Measurements from ENCODE around the gene FBXO48.

FBXO48 gene

DNA sequence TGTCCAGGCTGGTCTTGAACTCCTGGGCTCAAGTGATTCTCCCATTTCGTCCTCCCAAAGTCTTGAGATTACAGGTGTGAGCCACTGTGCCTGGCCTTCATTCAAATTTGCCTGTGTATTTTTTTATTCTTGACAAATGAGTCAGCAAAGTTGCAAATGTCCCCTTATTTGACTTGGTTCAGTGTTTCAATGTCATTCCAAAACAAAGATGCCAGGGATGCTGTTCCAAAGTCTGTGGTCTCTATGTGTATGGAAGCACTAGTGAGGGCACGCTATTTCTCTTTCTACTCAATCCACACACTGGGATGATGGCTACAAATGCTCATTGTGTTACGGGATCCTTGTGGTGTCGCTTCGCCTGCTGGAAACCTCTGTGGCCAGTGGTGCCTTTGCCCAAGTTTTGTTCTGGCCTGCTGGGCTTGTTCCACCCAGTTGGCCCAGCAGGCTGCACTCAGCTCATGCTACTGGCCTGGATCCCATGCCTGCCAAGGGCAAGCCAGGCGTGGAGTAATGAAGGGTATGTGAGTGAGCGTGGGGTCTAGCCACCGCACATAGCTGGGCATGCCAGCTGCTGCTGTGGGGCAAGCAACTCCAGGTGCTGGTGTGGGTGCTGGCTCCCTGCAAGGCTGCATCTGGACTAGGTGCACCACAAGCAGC is 35.6 kb downstream of the FBXO48 start:
- no peak overlapping the region for H3K4me3 ChIP-seq (ENCODE audit: low read depth, low read length)
- TF ChIP-seq, protein P1, sequence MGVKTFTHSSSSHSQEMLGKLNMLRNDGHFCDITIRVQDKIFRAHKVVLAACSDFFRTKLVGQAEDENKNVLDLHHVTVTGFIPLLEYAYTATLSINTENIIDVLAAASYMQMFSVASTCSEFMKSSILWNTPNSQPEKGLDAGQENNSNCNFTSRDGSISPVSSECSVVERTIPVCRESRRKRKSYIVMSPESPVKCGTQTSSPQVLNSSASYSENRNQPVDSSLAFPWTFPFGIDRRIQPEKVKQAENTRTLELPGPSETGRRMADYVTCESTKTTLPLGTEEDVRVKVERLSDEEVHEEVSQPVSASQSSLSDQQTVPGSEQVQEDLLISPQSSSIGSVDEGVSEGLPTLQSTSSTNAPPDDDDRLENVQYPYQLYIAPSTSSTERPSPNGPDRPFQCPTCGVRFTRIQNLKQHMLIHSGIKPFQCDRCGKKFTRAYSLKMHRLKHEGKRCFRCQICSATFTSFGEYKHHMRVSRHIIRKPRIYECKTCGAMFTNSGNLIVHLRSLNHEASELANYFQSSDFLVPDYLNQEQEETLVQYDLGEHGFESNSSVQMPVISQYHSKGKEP (tag by site-specific recombination; IDR thresholded peaks at IDR 0.05), result no peak
- TF ChIP-seq, protein P2, sequence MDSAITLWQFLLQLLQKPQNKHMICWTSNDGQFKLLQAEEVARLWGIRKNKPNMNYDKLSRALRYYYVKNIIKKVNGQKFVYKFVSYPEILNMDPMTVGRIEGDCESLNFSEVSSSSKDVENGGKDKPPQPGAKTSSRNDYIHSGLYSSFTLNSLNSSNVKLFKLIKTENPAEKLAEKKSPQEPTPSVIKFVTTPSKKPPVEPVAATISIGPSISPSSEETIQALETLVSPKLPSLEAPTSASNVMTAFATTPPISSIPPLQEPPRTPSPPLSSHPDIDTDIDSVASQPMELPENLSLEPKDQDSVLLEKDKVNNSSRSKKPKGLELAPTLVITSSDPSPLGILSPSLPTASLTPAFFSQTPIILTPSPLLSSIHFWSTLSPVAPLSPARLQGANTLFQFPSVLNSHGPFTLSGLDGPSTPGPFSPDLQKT (IDR thresholded peaks at IDR 0.05; ENCODE audit: borderline replicate concordance, low read depth, low read length), result no peak
- TF ChIP-seq KLF8 (tag by site-specific recombination; IDR thresholded peaks at IDR 0.05), result no peak
- no peak for TF ChIP-seq ZNF184 (tag by site-specific recombination; IDR thresholded peaks at IDR 0.05)
- no peak for TF ChIP-seq ZNF133 (tag by site-specific recombination; IDR thresholded peaks at IDR 0.05)
- TF ChIP-seq, protein P3, sequence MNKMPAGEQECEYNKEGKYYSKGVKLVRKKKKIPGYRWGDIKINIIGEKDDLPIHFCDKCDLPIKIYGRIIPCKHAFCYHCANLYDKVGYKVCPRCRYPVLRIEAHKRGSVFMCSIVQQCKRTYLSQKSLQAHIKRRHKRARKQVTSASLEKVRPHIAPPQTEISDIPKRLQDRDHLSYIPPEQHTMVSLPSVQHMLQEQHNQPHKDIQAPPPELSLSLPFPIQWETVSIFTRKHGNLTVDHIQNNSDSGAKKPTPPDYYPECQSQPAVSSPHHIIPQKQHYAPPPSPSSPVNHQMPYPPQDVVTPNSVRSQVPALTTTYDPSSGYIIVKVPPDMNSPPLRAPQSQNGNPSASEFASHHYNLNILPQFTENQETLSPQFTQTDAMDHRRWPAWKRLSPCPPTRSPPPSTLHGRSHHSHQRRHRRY (tag by site-specific recombination; IDR thresholded peaks at IDR 0.05), result no peak
- TF ChIP-seq KLF9 (tag by site-specific recombination; IDR thresholded peaks at IDR 0.05; ENCODE audit: low read depth), result no peak
- no peak for TF ChIP-seq ZNF239 (tag by site-specific recombination; IDR thresholded peaks at IDR 0.05)
- TF ChIP-seq ZNF596 (tag by site-specific recombination; IDR thresholded peaks at IDR 0.05), result no peak
- no peak for TF ChIP-seq ZNF747 (tag by site-specific recombination; IDR thresholded peaks at IDR 0.05)
- no peak for TF ChIP-seq ZNF366 (tag by site-specific recombination; conservative IDR thresholded peaks at IDR 0.05)
- TF ChIP-seq SP7 (tag by site-specific recombination; IDR thresholded peaks at IDR 0.05), result no peak
- TF ChIP-seq, protein P4, sequence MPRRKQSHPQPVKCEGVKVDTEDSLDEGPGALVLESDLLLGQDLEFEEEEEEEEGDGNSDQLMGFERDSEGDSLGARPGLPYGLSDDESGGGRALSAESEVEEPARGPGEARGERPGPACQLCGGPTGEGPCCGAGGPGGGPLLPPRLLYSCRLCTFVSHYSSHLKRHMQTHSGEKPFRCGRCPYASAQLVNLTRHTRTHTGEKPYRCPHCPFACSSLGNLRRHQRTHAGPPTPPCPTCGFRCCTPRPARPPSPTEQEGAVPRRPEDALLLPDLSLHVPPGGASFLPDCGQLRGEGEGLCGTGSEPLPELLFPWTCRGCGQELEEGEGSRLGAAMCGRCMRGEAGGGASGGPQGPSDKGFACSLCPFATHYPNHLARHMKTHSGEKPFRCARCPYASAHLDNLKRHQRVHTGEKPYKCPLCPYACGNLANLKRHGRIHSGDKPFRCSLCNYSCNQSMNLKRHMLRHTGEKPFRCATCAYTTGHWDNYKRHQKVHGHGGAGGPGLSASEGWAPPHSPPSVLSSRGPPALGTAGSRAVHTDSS (tag by site-specific recombination; IDR thresholded peaks at IDR 0.05), result no peak
- no peak for TF ChIP-seq ZNF19 (tag by site-specific recombination; IDR thresholded peaks at IDR 0.05; ENCODE audit: low read depth)
- TF ChIP-seq SCRT2 (tag by site-specific recombination; IDR thresholded peaks at IDR 0.05), result no peak
- TF ChIP-seq, protein P5, sequence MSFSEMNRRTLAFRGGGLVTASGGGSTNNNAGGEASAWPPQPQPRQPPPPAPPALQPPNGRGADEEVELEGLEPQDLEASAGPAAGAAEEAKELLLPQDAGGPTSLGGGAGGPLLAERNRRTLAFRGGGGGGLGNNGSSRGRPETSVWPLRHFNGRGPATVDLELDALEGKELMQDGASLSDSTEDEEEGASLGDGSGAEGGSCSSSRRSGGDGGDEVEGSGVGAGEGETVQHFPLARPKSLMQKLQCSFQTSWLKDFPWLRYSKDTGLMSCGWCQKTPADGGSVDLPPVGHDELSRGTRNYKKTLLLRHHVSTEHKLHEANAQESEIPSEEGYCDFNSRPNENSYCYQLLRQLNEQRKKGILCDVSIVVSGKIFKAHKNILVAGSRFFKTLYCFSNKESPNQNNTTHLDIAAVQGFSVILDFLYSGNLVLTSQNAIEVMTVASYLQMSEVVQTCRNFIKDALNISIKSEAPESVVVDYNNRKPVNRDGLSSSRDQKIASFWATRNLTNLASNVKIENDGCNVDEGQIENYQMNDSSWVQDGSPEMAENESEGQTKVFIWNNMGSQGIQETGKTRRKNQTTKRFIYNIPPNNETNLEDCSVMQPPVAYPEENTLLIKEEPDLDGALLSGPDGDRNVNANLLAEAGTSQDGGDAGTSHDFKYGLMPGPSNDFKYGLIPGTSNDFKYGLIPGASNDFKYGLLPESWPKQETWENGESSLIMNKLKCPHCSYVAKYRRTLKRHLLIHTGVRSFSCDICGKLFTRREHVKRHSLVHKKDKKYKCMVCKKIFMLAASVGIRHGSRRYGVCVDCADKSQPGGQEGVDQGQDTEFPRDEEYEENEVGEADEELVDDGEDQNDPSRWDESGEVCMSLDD (tag by site-specific recombination; IDR thresholded peaks at IDR 0.05), result no peak
- no peak for TF ChIP-seq IKZF3 (tag by site-specific recombination; IDR thresholded peaks at IDR 0.05)
- no peak for TF ChIP-seq ZNF223 (tag by site-specific recombination; IDR thresholded peaks at IDR 0.05)
- TF ChIP-seq ZNF311 (tag by site-specific recombination; IDR thresholded peaks at IDR 0.05; ENCODE audit: borderline replicate concordance), result no peak
- H3K9me3 ChIP-seq (ENCODE audit: control insufficient read depth, insufficient read depth, low read depth, low read length), result no peaks in the 10 kb centered on the region
- H3K4me1 ChIP-seq (ENCODE audit: control insufficient read depth, insufficient read depth, low read length), result no peaks in the 10 kb centered on the region
- ChIA-PET POLR2A (no interaction called here), CTCF (interaction anchor here (1.0 kb wide), 1 partner anchor 10 kb away, joined by 3 read pairs; no protein-coding TSS in a partner anchor)
- H3K27ac ChIP-seq (ENCODE audit: extremely low read depth, low read depth, low read length), result no peak overlapping the region
- H3K36me3 ChIP-seq (ENCODE audit: control insufficient read depth in 2 of 2, insufficient read depth in 1 of 2, low read length in 2 of 2), result no peaks in the 10 kb centered on the region

Measured in HEK293 (cell line).